HG03025 (cell line): ENCODE measurements around the gene ACTR5.
"Not testable (repeated sequence)": the region's sequence is repeated elsewhere in the genome, so short reads cannot be mapped to it uniquely, and the experiment has no call there.

Experiments used
- ATAC-seq: cut with Tn5 transposase; IDR thresholded peaks from one replicate; pipeline ENCODE4 v1.9.1; 2021; ENCODE audit warnings: mild to moderate bottlenecking, moderate library complexity; ENCODE audit not compliant: unreplicated experiment, low FRiP score

ACTR5 gene

GRCh38 chr20:38804221-38804620 lies 56.0 kb downstream of the ACTR5 start:
- no peak for ATAC-seq

GRCh38 chr20:38804682-38805501 lies 56.6 kb downstream of the ACTR5 start:
- no peak for ATAC-seq

- peak; percentile 35 for ATAC-seq
These were observed 57.3 kb downstream of the ACTR5 start, which contains the start of gene PPP1R16B for GRCh38 chr20:38805502-38805957. Gene PPP1R16B, plus strand, starts transcription at chr20:38805697. Its CDS starts 30,229 bp downstream, at chr20:38835926.

GRCh38 chr20:38805958-38806854 lies 57.9 kb downstream of the ACTR5 start:
- ATAC-seq = no peak

DNA sequence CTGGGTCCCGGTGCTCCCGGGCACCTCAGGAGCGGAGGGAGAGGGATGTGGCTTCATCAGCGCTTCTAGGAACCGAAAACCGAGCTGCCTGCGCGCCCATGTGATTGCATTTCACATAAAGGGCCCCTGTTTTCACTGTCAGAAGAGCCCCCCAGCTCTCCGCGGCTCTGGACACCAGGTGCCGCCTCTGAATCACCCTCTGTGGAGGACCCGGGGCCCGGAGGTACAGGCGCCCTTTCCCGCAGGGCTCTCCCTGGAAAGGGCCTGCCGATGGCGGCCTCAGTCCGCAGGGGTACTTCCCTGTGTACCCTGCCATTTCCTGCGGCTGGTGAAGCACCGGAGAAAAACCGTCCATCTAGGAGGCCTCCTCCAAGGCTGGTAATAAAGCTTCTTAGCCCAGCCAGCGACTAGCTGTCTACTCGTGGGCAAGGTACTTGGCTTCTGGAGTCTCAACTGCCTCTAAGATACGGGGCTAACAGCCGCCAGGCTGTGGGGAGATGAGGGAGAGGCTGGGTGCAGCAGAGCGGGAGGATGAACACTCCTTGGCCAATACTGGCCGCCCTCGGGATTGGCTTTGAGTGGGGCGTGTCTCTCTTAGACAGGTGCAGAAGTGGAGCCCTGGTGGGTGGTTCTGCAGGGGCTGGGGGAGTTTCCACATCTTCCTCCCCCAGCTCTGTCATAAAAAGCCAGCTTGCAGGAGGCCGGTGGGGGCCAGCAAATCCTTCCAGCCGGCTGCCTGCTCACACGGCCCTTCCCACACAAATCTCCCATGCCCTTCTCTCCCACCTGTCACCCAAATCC lies 58.8 kb downstream of the ACTR5 start:
- ATAC-seq = no peak

DNA sequence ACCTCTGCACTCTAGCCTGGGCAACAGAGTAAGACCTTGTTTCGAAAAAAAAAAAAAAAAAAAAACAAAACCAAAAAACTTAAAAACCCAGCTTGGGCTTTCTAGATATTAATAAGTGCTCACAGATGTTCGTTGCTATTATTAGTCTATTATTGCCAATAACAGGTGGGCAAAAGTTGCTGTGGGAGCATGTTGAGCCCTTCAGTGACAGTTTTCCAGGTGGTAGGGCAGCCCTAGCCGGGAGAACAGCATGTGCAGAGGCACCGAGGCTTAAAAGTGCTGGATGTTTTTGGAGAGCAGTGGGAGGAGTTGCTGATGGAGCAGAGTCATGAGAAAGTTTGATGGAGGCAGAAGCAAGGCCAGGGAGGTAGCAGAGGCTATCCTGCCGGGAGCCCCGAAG lies 61.7 kb downstream of the ACTR5 start:
- no peak for ATAC-seq

- no peak for ATAC-seq
These were observed 62.8 kb downstream of the ACTR5 start for GRCh38 chr20:38810926-38811630.

DNA sequence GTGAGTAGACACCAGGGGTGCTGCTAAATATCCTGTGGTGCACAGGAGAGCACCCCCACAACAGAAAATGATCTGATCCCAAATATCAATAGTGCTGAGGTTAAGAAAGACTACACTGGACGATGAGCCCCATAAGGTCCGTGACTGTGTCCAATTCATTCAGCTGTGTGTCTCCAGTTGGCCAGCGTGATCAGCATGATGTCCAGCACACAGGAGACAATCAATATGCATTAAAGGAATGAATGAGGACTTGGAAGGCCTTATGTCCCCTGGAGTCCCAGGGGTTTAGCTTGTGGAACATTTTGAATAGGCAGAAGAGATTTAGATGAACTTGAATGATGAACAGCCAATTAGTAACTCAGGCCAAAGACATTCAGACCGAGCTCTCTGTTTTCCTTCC lies 63.5 kb downstream of the ACTR5 start:
- no peak for ATAC-seq

DNA sequence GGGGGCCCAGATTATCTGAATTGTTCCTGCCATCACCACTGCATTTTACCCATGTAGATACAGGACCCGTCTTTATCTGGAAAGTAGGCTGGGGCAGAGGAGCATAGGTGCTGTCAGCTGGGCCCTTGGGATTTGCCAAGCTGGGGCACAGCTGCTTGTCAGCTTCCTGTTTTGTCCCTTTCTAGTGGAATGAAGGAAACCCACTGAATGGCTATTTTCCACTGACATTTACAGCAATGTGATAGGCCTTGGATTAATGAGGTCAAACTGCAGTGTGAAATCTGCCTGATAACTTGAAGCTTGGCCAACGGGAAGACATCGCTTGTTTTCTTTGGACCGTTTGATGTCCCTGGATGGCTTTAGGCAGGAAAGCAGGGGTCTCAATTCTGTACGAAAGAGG lies 63.9 kb downstream of the ACTR5 start:
- no peak for ATAC-seq

- no peak for ATAC-seq
These were observed 64.7 kb downstream of the ACTR5 start for GRCh38 chr20:38812709-38813573.

- ATAC-seq = not testable (repeated sequence)
These were observed 65.3 kb downstream of the ACTR5 start for GRCh38 chr20:38813574-38813962.

DNA sequence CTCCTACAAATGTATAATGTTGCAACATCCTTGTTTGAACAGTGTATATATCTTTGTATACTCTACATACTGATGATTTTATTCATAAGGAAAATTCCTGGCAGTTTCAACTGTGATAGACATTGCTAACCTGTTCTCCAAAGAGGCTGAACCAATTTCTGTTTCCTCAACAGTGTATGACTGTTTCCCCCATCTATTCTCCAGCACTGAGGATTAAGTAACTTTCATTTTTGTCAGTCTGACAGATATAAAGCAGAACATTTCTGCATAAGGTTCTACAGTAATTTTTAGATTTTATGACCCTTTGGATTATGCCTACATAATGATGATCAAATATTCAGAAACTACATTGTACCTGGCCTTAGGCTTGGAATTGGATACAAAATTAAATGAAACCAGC lies 67.2 kb downstream of the ACTR5 start:
- no peak for ATAC-seq

DNA sequence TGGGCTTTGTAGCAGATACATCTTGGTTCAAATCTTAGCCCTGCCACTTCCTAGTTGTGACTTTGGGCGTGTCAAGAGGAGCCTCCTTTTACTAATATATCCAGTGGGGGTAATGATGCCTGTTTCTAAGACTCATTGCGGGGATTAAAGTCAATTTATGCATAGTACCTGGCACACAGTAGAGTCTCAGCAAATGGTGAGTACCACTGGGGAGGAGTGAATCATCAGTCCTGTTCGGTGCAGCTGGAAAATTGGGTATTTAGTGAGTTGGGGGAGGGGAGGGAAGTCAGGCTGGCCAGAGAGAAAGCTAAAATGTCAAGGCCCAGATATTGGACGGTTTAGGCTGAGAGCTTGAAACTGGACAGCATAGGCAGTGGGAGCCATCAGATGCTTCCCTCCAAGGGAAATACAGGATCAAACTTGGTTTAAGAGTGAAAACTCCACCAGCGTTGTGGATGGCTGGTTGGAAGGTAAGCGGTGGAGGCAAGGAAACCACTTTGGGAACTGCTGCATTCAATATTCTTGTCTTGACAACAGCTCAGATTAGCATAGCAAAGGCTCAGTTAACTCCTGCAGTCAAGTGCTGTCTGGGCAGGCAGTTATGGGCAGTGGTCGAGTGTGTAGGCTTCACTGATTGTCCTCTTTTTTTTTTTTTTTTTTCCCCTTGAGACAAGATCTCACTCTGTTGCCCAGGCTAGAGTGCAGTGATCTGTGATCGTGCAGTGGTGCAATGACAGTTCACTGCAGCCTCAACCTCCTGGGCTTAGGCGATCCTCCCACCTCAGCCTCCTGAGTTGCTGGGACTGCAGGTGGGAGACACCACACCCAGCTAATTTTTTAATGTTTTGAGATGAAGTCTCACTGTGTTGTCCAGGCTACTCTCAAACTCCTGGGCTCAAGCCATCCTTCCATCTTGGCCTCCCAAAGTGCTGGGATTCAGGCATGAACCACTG lies 70.1 kb downstream of the ACTR5 start:
- ATAC-seq = no peak
